Spleen (tissue), 7 donors: ENCODE measurements around the gene C2CD2L.
"Not testable (repeated sequence)": the region's sequence is repeated elsewhere in the genome, so short reads cannot be mapped to it uniquely, and the experiment has no call there.

Source experiments
- CTCF ChIP-seq, 11 experiments: fragments of 200-600 bp in 7 of 11; fragments of 450-650 bp in 4 of 11; sonication (generic) in 4 of 11; IDR thresholded peaks in 8 of 11; conservative IDR thresholded peaks in 3 of 11; 1 replicate in 7 of 11; 2 replicates in 4 of 11; pipeline versions ENCODE4 v1.4.0 to v1.8.0; 2016 to 2021; ENCODE audit warnings: antibody characterized with exemption in 11 of 11, inconsistent platforms in 4 of 11, mild to moderate bottlenecking in 1 of 11
- POLR2A ChIP-seq, 3 donors: fragments of 450-650 bp; IDR thresholded peaks; one replicate each; pipeline ENCODE4 v1.5.1; 2017; ENCODE audit warnings: antibody characterized with exemption in 3 of 3, mild to moderate bottlenecking in 1 of 3
- POLR2AphosphoS5 ChIP-seq, 3 donors: sonication (generic); formaldehyde crosslinking; IDR thresholded peaks; one replicate each; pipeline ENCODE4 v1.5.1; 2017; ENCODE audit warnings: antibody characterized with exemption in 3 of 3
- donor health status: DM: no; HTN: no; CAD: no; lungs with moderate emphysema.
- donor health status: DM: no; HTN: no; CAD: no.
- donor health status: DM: no; HTN: no; CAD: no.

- TF ChIP-seq CTCF (IDR thresholded peaks at IDR 0.05 in 8 of 11, conservative IDR thresholded peaks at IDR 0.05 in 3 of 11); POLR2AphosphoS5 (IDR thresholded peaks at IDR 0.05); POLR2A (IDR thresholded peaks at IDR 0.05): not testable (repeated sequence)
Measured at GRCh38 chr11:119059128-119059527, 48.0 kb upstream of the C2CD2L start.
